ENCODE data around the gene TTC23L. TPM values are rescaled to one million over a fixed set of nuclear protein-coding genes. Genes with fewer than 3 reads are reported as not detected.
A peak's percentile ranks its signal among the peaks of the same experiment; 100 is the strongest.
"Not testable (repeated sequence)": the region's sequence is repeated elsewhere in the genome, so short reads cannot be mapped to it uniquely, and the experiment has no call there.

The TTC23L gene
- total RNA-seq, 1 donor from 2014 or later: not detected

GRCh38 chr5:34827588-34828506, 11.1 kb upstream of the TTC23L start:
- Histone ChIP-seq H3K4me3 (no peak overlapping the region), H3K9me3 (replicated peaks) (no peaks in the 10 kb centered on the region), H3K4me1 (peaks cover 9% of the 10 kb centered on the region), H3K27me3 (ENCODE audit: low read depth) (no peaks in the 10 kb centered on the region), H3K27ac (replicated peaks) (no peak overlapping the region), H3K36me3 (peaks cover 45% of the 10 kb centered on the region)
- intact Hi-C loops (cut with micrococcal nuclease): no loop called here
- DNase-seq: no peak
- TF ChIP-seq CTCF (IDR thresholded peaks at IDR 0.05; ENCODE audit: borderline replicate concordance): no peak

DNA sequence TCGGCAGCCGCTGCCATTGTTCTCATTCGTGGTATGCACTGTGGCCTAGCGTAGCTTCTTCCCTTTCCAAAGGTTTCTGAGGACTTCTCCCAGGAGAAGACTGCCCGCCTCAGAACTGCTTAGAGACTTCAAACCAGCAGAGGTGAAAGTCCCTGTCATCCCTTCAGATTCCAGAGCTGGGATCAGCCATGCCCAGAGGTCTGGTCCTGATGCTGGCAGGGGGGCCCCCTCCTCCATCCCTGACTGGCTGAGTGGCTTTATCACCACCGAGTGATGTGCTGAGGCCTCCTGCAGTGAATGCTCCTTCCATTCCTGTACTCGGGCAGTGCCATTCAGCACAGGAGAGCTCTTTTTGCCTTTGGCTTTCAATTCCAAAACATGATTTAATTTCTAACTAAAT, 8.1 kb upstream of the TTC23L start:
- DNase-seq; H3K27me3 ChIP-seq (ENCODE audit: low read depth); H3K9me3 ChIP-seq (replicated peaks); H3K4me3 ChIP-seq: not testable (repeated sequence)
- H3K27ac ChIP-seq (replicated peaks): peak overlapping the region; percentile 37
- peaks cover 16% of the 10 kb centered on the region for H3K4me1 ChIP-seq
- intact Hi-C loops (cut with micrococcal nuclease): loop anchor here (10.0 kb wide), 1 partner anchor 176 kb away; the partner anchor contains the start of gene RAI14
- H3K36me3 ChIP-seq: peaks cover 23% of the 10 kb centered on the region

GRCh38 chr5:34831303-34831702, 7.7 kb upstream of the TTC23L start:
- H3K36me3 ChIP-seq: peaks cover 20% of the 10 kb centered on the region
- no peak for TF ChIP-seq CTCF (IDR thresholded peaks at IDR 0.05; ENCODE audit: borderline replicate concordance)
- peak overlapping the region; percentile 37 for H3K27ac ChIP-seq (replicated peaks)
- intact Hi-C loops (cut with micrococcal nuclease): loop anchor here (10.0 kb wide), 1 partner anchor 177 kb away; the partner anchor contains the start of gene RAI14
- no peaks in the 10 kb centered on the region for H3K27me3 ChIP-seq (ENCODE audit: low read depth)
- no peak for DNase-seq
- peaks cover 16% of the 10 kb centered on the region for H3K4me1 ChIP-seq
- no peak overlapping the region for H3K4me3 ChIP-seq
- H3K9me3 ChIP-seq (replicated peaks): no peaks in the 10 kb centered on the region

- Histone ChIP-seq H3K36me3 (peaks cover 8% of the 10 kb centered on the region), H3K9me3 (replicated peaks) (no peaks in the 10 kb centered on the region), H3K4me1 (peaks cover 16% of the 10 kb centered on the region), H3K27me3 (ENCODE audit: low read depth) (no peaks in the 10 kb centered on the region), H3K4me3 (no peak overlapping the region), H3K27ac (replicated peaks) (peak overlapping the region; percentile 37)
- no peak for DNase-seq
- intact Hi-C loops (cut with micrococcal nuclease): loop anchor here (10.0 kb wide), 1 partner anchor 178 kb away; the partner anchor contains the start of gene RAI14
- TF ChIP-seq CTCF (IDR thresholded peaks at IDR 0.05; ENCODE audit: borderline replicate concordance): no peak
Measured at GRCh38 chr5:34832568-34832967, 6.4 kb upstream of the TTC23L start.

DNA sequence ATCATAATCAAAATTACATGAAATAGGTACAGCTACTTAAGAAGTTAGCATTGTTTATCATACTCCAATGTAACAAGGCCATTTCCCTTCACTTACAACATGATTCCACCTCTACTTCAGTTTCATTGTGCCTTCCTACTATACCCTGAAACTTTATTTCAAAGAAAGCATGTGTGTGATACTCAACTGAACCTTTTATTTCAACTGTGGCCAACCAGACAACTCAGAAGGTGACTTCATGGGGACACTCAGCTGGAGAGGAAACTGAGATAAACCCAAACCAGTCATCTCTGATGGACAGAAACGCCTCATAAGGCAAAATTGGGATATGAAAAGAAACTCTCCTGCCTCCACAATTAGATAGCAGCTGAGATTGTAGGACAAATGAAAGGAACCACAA, 5.9 kb upstream of the TTC23L start:
- intact Hi-C loops (cut with micrococcal nuclease): loop anchor here (10.0 kb wide), 1 partner anchor 178 kb away; the partner anchor contains the start of gene RAI14
- peaks cover 3% of the 10 kb centered on the region for H3K36me3 ChIP-seq

More for the DNA sequence above, 5.9 kb upstream of the TTC23L start:
- Histone ChIP-seq H3K27me3 (ENCODE audit: low read depth) (no peaks in the 10 kb centered on the region), H3K4me3 (no peak overlapping the region), H3K4me1 (peaks cover 16% of the 10 kb centered on the region), H3K27ac (replicated peaks) (peak overlapping the region; percentile 37), H3K9me3 (replicated peaks) (no peaks in the 10 kb centered on the region)
- DNase-seq: no peak
- TF ChIP-seq CTCF (IDR thresholded peaks at IDR 0.05; ENCODE audit: borderline replicate concordance): no peak
